Measurements from ENCODE around the gene IGF2BP1. TPM values are rescaled to one million over a fixed set of nuclear protein-coding genes. Genes with fewer than 3 reads are reported as not detected.
A peak's percentile ranks its signal among the peaks of the same experiment; 100 is the strongest.

The IGF2BP1 gene
- total RNA-seq (1 to 10 TPM in 1 of 5 donors, under 1 TPM in 2, not detected in 2; 0.43 to 1.4 (median 0.61) TPM), total RNA-seq (0 to 0.16 (median 0) reads per million in 29 experiments)
- total RNA-seq (2013) = 0.04 TPM

DNA sequence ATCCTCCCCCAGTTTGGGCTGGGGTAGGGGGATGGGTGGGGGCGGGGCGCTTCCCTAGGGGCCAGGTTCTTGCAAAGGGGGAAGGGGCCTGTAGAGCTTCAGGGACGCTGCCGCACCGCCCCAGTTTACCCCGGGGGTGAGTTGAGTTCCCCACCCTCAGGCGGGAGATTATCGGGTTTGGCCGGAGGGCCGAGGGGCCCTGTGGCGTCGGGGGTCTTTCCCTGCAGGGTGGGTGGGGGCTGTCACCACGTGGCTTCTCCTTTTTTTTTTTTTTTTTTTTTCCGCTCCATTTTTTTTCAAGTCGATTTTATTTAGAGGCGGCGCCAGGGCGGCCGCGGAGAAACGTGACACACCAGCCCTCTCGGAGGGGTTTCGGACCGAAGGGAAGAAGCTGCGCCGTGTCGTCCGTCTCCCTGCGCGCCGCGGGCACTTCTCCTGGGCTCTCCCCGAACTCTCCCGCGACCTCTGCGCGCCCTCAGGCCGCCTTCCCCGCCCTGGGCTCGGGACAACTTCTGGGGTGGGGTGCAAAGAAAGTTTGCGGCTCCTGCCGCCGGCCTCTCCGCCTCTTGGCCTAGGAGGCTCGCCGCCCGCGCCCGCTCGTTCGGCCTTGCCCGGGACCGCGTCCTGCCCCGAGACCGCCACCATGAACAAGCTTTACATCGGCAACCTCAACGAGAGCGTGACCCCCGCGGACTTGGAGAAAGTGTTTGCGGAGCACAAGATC is at the start of gene IGF2BP1:
IGF2BP1 (plus strand) TSS at position 283 of the 724 bp plus-strand sequence; CDS start at position 644, 361 bp downstream.
- no peaks in the 10 kb centered on the region for H3K9me3 ChIP-seq
- Mint-ChIP-seq H3K27ac (peak within 1 kb of the TSS in 1 of 2 donors; percentile 59), H3K4me3 (peak within 1 kb of the TSS; percentile 45 to 85 (median 49)), H3K36me3 (no peaks in the 10 kb centered on the region), H3K9me3 (peaks cover 0 to 4% (median 0%) of the 10 kb centered on the region in 3 donors), H3K27me3 (peaks cover 69 to 84% of the 10 kb centered on the region in 2 donors), H3K4me1 (peaks cover 25 to 35% (median 27%) of the 10 kb centered on the region in 3 donors)
- H3K4me3 ChIP-seq (ENCODE audit: control insufficient read depth in 1 of 2, extremely low read depth in 1 of 2, low read length in 1 of 2) = peak within 1 kb of the TSS; percentile 3 to 78
- peaks cover 17 to 55% of the 10 kb centered on the region in 2 experiments for H3K27me3 ChIP-seq (replicated peaks in 1 of 2; ENCODE audit: control insufficient read depth in 2 of 2, extremely low read depth in 1 of 2, insufficient read depth in 2 of 2, low read length in 1 of 2)
- ATAC-seq (replicated peaks in 1 of 4) (peak in 3 of 4 experiments; percentile 20 to 40 (median 39)), DNase-seq (peak in 6 of 35 experiments; percentile 12 to 38 (median 18))
- 2% methylated on average over 39 of the region's 62 CpGs for WGBS (ENCODE audit: insufficient coverage)
- no peak within 1 kb of the TSS for H3K27ac ChIP-seq (ENCODE audit: low read length)
- POLR2A ChIA-PET = interaction anchor here in 1 of 2 donors (0.6 to 0.8 kb wide), 2 partner anchors 14 to 118 kb away, joined by 3 to 5 read pairs; no protein-coding TSS in a partner anchor
- CTCF ChIA-PET = interaction anchor here in 1 of 2 donors (0.5 kb wide), 1 partner anchor 992 kb away, joined by 5 read pairs; no protein-coding TSS in a partner anchor
- H3K4me1 ChIP-seq (ENCODE audit: control insufficient read depth in 1 of 2, extremely low read depth in 1 of 2, insufficient read depth in 2 of 2, low read length in 2 of 2) = peaks cover 16 to 36% of the 10 kb centered on the region in 2 experiments
- H3K36me3 ChIP-seq (ENCODE audit: control insufficient read depth in 2 of 2, extremely low read depth in 1 of 2, insufficient read depth in 1 of 2, low read length in 1 of 2) = no peaks in the 10 kb centered on the region

DNA sequence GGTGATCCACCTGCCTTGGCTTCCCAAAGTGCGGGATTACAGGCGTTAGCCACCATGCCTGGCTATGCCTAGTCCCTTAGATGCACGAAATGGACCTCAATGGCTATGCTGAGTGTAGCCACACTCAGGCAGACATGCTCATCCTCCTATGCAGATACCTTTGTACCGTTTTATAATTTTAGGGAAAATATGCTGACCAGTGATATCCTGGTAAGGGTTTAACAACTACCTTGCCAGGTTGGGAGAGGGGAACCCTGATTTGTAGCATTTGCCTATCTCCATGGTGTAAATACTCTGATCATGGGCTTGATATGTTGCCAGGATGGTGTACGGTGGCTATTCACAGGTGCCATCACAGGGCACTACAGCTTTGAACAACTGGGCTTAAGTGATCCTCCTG is 45.6 kb upstream of the IGF2BP1 start:
- no peaks in the 10 kb centered on the region for H3K9me3 ChIP-seq
- H3K36me3 ChIP-seq (ENCODE audit: control insufficient read depth in 2 of 2, extremely low read depth in 1 of 2, insufficient read depth in 1 of 2, low read length in 1 of 2) = no peaks in the 10 kb centered on the region
- Mint-ChIP-seq H3K4me3 (no peak overlapping the region), H3K4me1 (peaks cover 0 to 3% (median 0%) of the 10 kb centered on the region in 3 donors), H3K27me3 (peaks cover 20 to 23% of the 10 kb centered on the region in 2 donors), H3K36me3 (no peaks in the 10 kb centered on the region), H3K27ac (no peak overlapping the region), H3K9me3 (no peaks in the 10 kb centered on the region)
- no peak overlapping the region for H3K4me3 ChIP-seq (ENCODE audit: control insufficient read depth in 1 of 2, extremely low read depth in 1 of 2, low read length in 1 of 2)
- H3K4me1 ChIP-seq (ENCODE audit: control insufficient read depth in 1 of 2, extremely low read depth in 1 of 2, insufficient read depth in 2 of 2, low read length in 2 of 2) = peaks cover 0 to 2% of the 10 kb centered on the region in 2 experiments
- ChIA-PET CTCF (no interaction called here), POLR2A (no interaction called here)
- H3K27ac ChIP-seq (ENCODE audit: low read length) = no peak overlapping the region
- ATAC-seq (replicated peaks in 1 of 4) (no peak), DNase-seq (no peak)
- H3K27me3 ChIP-seq (replicated peaks in 1 of 2; ENCODE audit: control insufficient read depth in 2 of 2, extremely low read depth in 1 of 2, insufficient read depth in 2 of 2, low read length in 1 of 2) = peaks cover 0 to 27% of the 10 kb centered on the region in 2 experiments
- 82% methylated on average over 5 of the region's 5 CpGs for WGBS (ENCODE audit: insufficient coverage)

DNA sequence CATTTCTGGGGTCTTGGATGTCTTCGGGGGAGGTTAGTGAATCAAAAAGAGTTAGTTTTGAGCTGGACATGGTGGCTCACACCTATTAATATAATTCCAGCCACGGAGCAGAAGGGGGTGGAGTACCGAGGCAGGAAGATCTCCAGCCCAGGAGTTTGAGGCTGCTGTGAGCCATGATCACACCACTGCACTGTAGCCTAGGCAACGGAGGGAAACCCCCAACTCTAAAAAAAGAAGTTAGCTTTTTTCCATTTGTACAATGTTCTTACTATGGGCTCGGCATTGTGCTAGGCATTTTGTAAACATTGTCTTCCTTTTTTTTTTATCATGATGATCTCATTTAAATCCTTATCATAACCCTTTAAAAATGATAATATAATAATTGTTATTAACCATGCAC is 44.3 kb upstream of the IGF2BP1 start:
- ChIA-PET POLR2A (no interaction called here), CTCF (interaction anchor here in 1 of 2 donors (0.6 to 1.3 kb wide), 2 partner anchors 68 to 80 kb away, joined by 3 to 4 read pairs; no protein-coding TSS in a partner anchor)
- no peaks in the 10 kb centered on the region for H3K36me3 Mint-ChIP-seq
- Histone ChIP-seq H3K27ac (ENCODE audit: low read length) (no peak overlapping the region), H3K4me3 (ENCODE audit: control insufficient read depth in 1 of 2, extremely low read depth in 1 of 2, low read length in 1 of 2) (no peak overlapping the region), H3K27me3 (replicated peaks in 1 of 2; ENCODE audit: control insufficient read depth in 2 of 2, extremely low read depth in 1 of 2, insufficient read depth in 2 of 2, low read length in 1 of 2) (peaks cover 0 to 34% of the 10 kb centered on the region in 2 experiments), H3K9me3 (no peaks in the 10 kb centered on the region), H3K36me3 (ENCODE audit: control insufficient read depth in 2 of 2, extremely low read depth in 1 of 2, insufficient read depth in 1 of 2, low read length in 1 of 2) (no peaks in the 10 kb centered on the region), H3K4me1 (ENCODE audit: control insufficient read depth in 1 of 2, extremely low read depth in 1 of 2, insufficient read depth in 2 of 2, low read length in 2 of 2) (peaks cover 0 to 10% of the 10 kb centered on the region in 2 experiments)
- H3K27me3 Mint-ChIP-seq = peaks cover 23 to 24% of the 10 kb centered on the region in 2 donors
- H3K9me3 Mint-ChIP-seq = no peaks in the 10 kb centered on the region
- H3K4me3 Mint-ChIP-seq = no peak overlapping the region
- DNase-seq (no peak), ATAC-seq (replicated peaks in 1 of 4) (no peak)
- WGBS (ENCODE audit: insufficient coverage) = 17% methylated on average over 1 of the region's 5 CpGs
- H3K27ac Mint-ChIP-seq = no peak overlapping the region
- H3K4me1 Mint-ChIP-seq = peaks cover 0 to 3% (median 0%) of the 10 kb centered on the region in 3 donors

DNA sequence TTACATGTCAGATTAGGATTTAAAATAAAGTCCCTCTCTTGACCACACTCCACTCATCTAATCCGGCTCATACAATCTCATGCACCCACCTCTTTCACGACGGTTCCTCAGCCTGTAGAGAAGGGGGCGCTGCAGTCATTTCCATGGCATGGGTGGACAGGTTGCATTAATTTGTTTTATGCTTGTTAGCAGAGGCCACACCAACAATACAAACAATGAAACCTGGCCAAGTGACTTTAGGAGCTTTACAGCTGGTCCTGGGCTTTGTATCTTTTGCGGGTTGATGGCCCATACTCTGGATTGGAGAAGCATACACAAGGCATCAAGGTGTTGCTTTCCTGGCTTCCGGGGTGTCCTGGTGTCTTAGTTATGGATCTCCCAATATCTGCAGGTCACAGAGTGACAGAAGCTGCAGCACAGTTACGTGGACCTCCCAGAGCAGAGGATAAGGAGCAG is 42.9 kb upstream of the IGF2BP1 start:
- Mint-ChIP-seq H3K4me3 (no peak overlapping the region), H3K4me1 (peaks cover 0 to 3% (median 0%) of the 10 kb centered on the region in 3 donors), H3K27me3 (peaks cover 30 to 32% of the 10 kb centered on the region in 2 donors), H3K27ac (no peak overlapping the region), H3K36me3 (no peaks in the 10 kb centered on the region), H3K9me3 (no peaks in the 10 kb centered on the region)
- ATAC-seq (replicated peaks in 1 of 4) (no peak), DNase-seq (no peak)
- no peak overlapping the region for H3K27ac ChIP-seq (ENCODE audit: low read length)
- H3K4me3 ChIP-seq (ENCODE audit: control insufficient read depth in 1 of 2, extremely low read depth in 1 of 2, low read length in 1 of 2) = no peak overlapping the region
- CTCF ChIA-PET = interaction anchor here in 1 of 2 donors (0.6 kb wide), 1 partner anchor 51 kb away, joined by 8 read pairs; no protein-coding TSS in a partner anchor
- peaks cover 2 to 41% of the 10 kb centered on the region in 2 experiments for H3K27me3 ChIP-seq (replicated peaks in 1 of 2; ENCODE audit: control insufficient read depth in 2 of 2, extremely low read depth in 1 of 2, insufficient read depth in 2 of 2, low read length in 1 of 2)
- POLR2A ChIA-PET = no interaction called here
- no peaks in the 10 kb centered on the region for H3K36me3 ChIP-seq (ENCODE audit: control insufficient read depth in 2 of 2, extremely low read depth in 1 of 2, insufficient read depth in 1 of 2, low read length in 1 of 2)
- WGBS (ENCODE audit: insufficient coverage) = 95% methylated on average over 2 of the region's 7 CpGs
- peaks cover 0 to 10% of the 10 kb centered on the region in 2 experiments for H3K4me1 ChIP-seq (ENCODE audit: control insufficient read depth in 1 of 2, extremely low read depth in 1 of 2, insufficient read depth in 2 of 2, low read length in 2 of 2)
- no peaks in the 10 kb centered on the region for H3K9me3 ChIP-seq

DNA sequence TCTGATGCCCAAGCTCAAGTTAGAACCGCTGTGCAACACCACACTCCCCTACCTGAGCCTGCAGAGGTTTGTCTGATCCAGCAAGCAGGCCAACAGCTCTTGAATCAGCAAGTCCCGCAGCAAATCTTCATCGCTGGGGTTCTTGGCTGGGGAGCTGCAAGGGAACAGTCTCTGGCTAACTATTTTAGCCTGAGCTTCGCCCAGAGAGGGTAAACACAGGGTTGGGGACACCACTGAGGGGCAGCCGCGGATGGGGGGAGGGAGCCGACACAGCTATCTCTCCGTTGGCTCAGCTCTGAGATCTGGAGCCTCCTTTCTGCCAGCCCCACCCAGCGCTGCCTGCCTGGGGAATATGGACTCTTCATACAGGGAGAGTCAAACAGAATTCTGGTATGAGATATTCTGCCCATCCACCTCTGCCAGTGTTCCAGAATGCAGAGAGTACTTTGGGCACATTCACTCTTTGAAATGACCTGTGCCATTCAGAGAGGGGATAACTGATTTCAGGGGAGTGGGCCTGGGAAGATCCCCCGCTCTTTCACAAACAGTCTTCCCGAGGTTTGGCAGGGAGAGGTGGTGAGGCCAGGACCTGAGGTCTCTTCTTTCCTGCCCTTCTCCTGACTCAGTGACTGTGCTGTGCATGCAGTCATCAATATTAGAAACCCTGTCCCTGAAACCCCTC is 36.2 kb upstream of the IGF2BP1 start:
- peaks cover 4 to 52% of the 10 kb centered on the region in 2 experiments for H3K27me3 ChIP-seq (replicated peaks in 1 of 2; ENCODE audit: control insufficient read depth in 2 of 2, extremely low read depth in 1 of 2, insufficient read depth in 2 of 2, low read length in 1 of 2)
- no peak overlapping the region for H3K27ac ChIP-seq (ENCODE audit: low read length)
- H3K4me1 ChIP-seq (ENCODE audit: control insufficient read depth in 1 of 2, extremely low read depth in 1 of 2, insufficient read depth in 2 of 2, low read length in 2 of 2) = peaks cover 0 to 10% of the 10 kb centered on the region in 2 experiments
- H3K9me3 ChIP-seq = no peaks in the 10 kb centered on the region
- H3K4me3 ChIP-seq (ENCODE audit: control insufficient read depth in 1 of 2, extremely low read depth in 1 of 2, low read length in 1 of 2) = no peak overlapping the region
- Mint-ChIP-seq H3K4me1 (no peaks in the 10 kb centered on the region), H3K9me3 (no peaks in the 10 kb centered on the region), H3K27me3 (peaks cover 39 to 49% of the 10 kb centered on the region in 2 donors), H3K36me3 (no peaks in the 10 kb centered on the region), H3K27ac (no peak overlapping the region), H3K4me3 (no peak overlapping the region)
- WGBS (ENCODE audit: insufficient coverage) = 32% methylated on average over 5 of the region's 11 CpGs
- DNase-seq (no peak), ATAC-seq (replicated peaks in 1 of 4) (no peak)
- POLR2A ChIA-PET = no interaction called here
- CTCF ChIA-PET = no interaction called here
- no peaks in the 10 kb centered on the region for H3K36me3 ChIP-seq (ENCODE audit: control insufficient read depth in 2 of 2, extremely low read depth in 1 of 2, insufficient read depth in 1 of 2, low read length in 1 of 2)
